ENCODE measurements around the gene WDR1.
"Not testable (repeated sequence)": the region's sequence is repeated elsewhere in the genome, so short reads cannot be mapped to it uniquely, and the experiment has no call there.

WDR1 gene

GRCh38 chr4:10130178-10130888 lies 13.7 kb upstream of the WDR1 start:
- no peak for DNase-seq

GRCh38 chr4:10129196-10130177 lies 12.9 kb upstream of the WDR1 start:
- DNase-seq: no peak

GRCh38 chr4:10128761-10129160 lies 12.2 kb upstream of the WDR1 start:
- no peak for DNase-seq

GRCh38 chr4:10127531-10127930 lies 10.9 kb upstream of the WDR1 start:
- not testable (repeated sequence) for DNase-seq

- DNase-seq: no peak
Observed at GRCh38 chr4:10124167-10124930, 7.8 kb upstream of the WDR1 start.

GRCh38 chr4:10123227-10124101 lies 6.9 kb upstream of the WDR1 start:
- DNase-seq: peak; percentile 59

- no peak for DNase-seq
Observed at GRCh38 chr4:10122236-10122932, 5.8 kb upstream of the WDR1 start.

- no peak for DNase-seq
Observed at GRCh38 chr4:10121568-10122208, 5.1 kb upstream of the WDR1 start.

GRCh38 chr4:10120943-10121567 lies 4.5 kb upstream of the WDR1 start:
- DNase-seq: no peak

- no peak for DNase-seq
Observed at GRCh38 chr4:10119773-10120172, 3.2 kb upstream of the WDR1 start.

GRCh38 chr4:10119278-10119677 lies 2.7 kb upstream of the WDR1 start:
- no peak for DNase-seq

- DNase-seq: no peak
Observed at GRCh38 chr4:10118048-10119004, 1.7 kb upstream of the WDR1 start.

GRCh38 chr4:10117359-10118047 lies 904 bp upstream of the WDR1 start:
- DNase-seq: no peak

- peak; percentile 87 for DNase-seq
Observed at GRCh38 chr4:10115797-10116568, 616 bp downstream of the WDR1 start.

GRCh38 chr4:10115271-10115796 lies 1.3 kb downstream of the WDR1 start:
- peak; percentile 53 for DNase-seq

GRCh38 chr4:10114607-10115006 lies 2.0 kb downstream of the WDR1 start:
- no peak for DNase-seq

- no peak for DNase-seq
Observed at GRCh38 chr4:10114147-10114546, 2.5 kb downstream of the WDR1 start.
